Stomach (tissue), 9 donors: ENCODE measurements around the gene CMYA5. TPM values are rescaled to one million over a fixed set of nuclear protein-coding genes. Genes with fewer than 3 reads are reported as not detected.

Experiments used
- DNase-seq, 2 donors: peaks; one replicate each; pipeline versions ENCODE4 v3.0.0 to v3.0.0-alpha.2; 2013 to 2019
- H3K27ac ChIP-seq, 5 donors: fragments of 200-600 bp in 4 of 5; sonication (generic) in 4 of 5; one replicate each; pipeline ENCODE4 v1.5.1; 2013 to 2019; ENCODE audit warnings: mild to moderate bottlenecking in 1 of 5, moderate library complexity in 1 of 5
- H3K27me3 ChIP-seq, 3 donors: fragments of 200-600 bp; sonication (generic); one replicate each; pipeline ENCODE4 v1.5.1; 2017 to 2019; ENCODE audit warnings: mixed run types in 1 of 3
- H3K36me3 ChIP-seq, 4 donors: fragments of 200-600 bp; sonication (generic); 1 replicate in 3 of 4; 2 replicates in 1 of 4; pipeline ENCODE4 v1.5.1; 2016 to 2019
- H3K4me1 ChIP-seq, 4 donors: fragments of 200-600 bp; sonication (generic); one replicate each; pipeline ENCODE4 v1.5.1; 2016 to 2019
- H3K4me3 ChIP-seq, 4 donors: fragments of 200-600 bp; sonication (generic) in 3 of 4; one replicate each; pipeline ENCODE4 v1.5.1; 2016 to 2019; ENCODE audit warnings: mild to moderate bottlenecking in 1 of 4
- H3K9me3 ChIP-seq, 4 donors: fragments of 200-600 bp; sonication (generic); one replicate each; pipeline ENCODE4 v1.5.1; 2016 to 2019
- EP300 ChIP-seq: sonication (generic); formaldehyde crosslinking; IDR thresholded peaks from one replicate; pipeline ENCODE4 v1.6.1; 2017; ENCODE audit warnings: antibody characterized with exemption
- POLR2A ChIP-seq, 4 donors: fragments of 450-650 bp; IDR thresholded peaks; one replicate each; pipeline ENCODE4 v1.6.1; 2016; ENCODE audit warnings: antibody characterized with exemption in 4 of 4, control low read depth in 2 of 4, mild to moderate bottlenecking in 1 of 4, moderate library complexity in 1 of 4
- POLR2AphosphoS5 ChIP-seq, 3 donors: sonication (generic); formaldehyde crosslinking; IDR thresholded peaks; one replicate each; pipeline ENCODE4 v1.6.1; 2016; ENCODE audit warnings: antibody characterized with exemption in 3 of 3
- WGBS, 5 donors: extraction: QIAGEN DNeasy Blood & Tissue Kit in 3 of 5; methylation state at CpG; one replicate each; pipeline versions ENCODE4 v1.1.5 to v1.1.7; 2013 to 2018; 5-methylcytosine and 5-hydroxymethylcytosine counted together
- intact Hi-C: fragments of 100-400 bp; cut with DNase I; formaldehyde crosslinking; loops from one replicate; pipeline ENCODE4 v1.15.1; 2023; ENCODE audit warnings: low total_unique reads
- polyA plus RNA-seq, 3 donors: library from polyadenylated mRNA; stranded (reverse); fragments of 200-250 nt; gene quantifications; one replicate each; pipeline ENCODE4 v1.2.3, GENCODE V29; 2013
- total RNA-seq, 5 donors: library from RNA; depleted of rRNA; stranded (reverse); fragments of >200 nt; gene quantifications; one replicate each; pipeline versions ENCODE4 v1.1.0 to v1.2.3, GENCODE V29; 2014 to 2016
- TF ChIP-seq, protein P1 (sequence below), 7 experiments: fragments of 450-650 bp in 4 of 7; fragments of 200-600 bp in 3 of 7; sonication (generic) in 3 of 7; IDR thresholded peaks; one replicate each; pipeline ENCODE4 v1.5.1; 2016 to 2019; ENCODE audit warnings: antibody characterized with exemption in 7 of 7, control low read depth in 2 of 7, mild to moderate bottlenecking in 1 of 7
- donor health status: healthy with polysubstance abuse.
- donor health status: Bipolar disorder and iron deficiency.
- donor health status: healthy.

The CMYA5 gene
- total and polyA plus RNA-seq, 8 donors = under 0.01 to 13.8 (median 3.4) TPM

DNA sequence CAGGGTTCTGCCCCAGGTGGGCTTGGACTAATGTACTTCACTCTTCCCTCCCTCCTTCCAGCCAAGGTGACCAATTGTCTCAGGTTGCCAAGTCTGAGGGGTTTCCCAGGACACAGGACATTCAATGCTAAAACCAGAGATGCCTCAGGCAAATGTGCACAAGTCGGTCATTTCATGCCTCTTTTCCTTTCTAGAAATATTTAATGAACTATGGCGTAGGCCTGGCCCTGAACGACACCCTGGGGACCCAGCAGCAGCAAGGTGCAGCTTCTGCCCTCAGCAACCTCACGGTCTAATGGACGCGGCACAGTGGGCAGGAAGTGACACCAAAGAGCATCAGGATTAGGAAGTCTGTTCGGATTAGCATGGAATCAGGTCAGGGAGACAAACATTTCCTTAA is 153.4 kb downstream of the CMYA5 start:
- DNase-seq = no peak
- Histone ChIP-seq H3K36me3 (no peaks in the 10 kb centered on the region), H3K27me3 (peaks cover 0 to 5% (median 0%) of the 10 kb centered on the region in 3 donors), H3K4me1 (peaks cover 0 to 6% (median 0%) of the 10 kb centered on the region in 4 donors), H3K4me3 (no peak overlapping the region), H3K27ac (no peak overlapping the region), H3K9me3 (no peaks in the 10 kb centered on the region)
- TF ChIP-seq, protein P1, sequence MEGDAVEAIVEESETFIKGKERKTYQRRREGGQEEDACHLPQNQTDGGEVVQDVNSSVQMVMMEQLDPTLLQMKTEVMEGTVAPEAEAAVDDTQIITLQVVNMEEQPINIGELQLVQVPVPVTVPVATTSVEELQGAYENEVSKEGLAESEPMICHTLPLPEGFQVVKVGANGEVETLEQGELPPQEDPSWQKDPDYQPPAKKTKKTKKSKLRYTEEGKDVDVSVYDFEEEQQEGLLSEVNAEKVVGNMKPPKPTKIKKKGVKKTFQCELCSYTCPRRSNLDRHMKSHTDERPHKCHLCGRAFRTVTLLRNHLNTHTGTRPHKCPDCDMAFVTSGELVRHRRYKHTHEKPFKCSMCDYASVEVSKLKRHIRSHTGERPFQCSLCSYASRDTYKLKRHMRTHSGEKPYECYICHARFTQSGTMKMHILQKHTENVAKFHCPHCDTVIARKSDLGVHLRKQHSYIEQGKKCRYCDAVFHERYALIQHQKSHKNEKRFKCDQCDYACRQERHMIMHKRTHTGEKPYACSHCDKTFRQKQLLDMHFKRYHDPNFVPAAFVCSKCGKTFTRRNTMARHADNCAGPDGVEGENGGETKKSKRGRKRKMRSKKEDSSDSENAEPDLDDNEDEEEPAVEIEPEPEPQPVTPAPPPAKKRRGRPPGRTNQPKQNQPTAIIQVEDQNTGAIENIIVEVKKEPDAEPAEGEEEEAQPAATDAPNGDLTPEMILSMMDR (IDR thresholded peaks at IDR 0.05) = no peak
- no peak for TF ChIP-seq EP300
- TF ChIP-seq POLR2A (IDR thresholded peaks at IDR 0.05) = no peak
- TF ChIP-seq POLR2AphosphoS5 (IDR thresholded peaks at IDR 0.05) = no peak
- intact Hi-C loops = no loop called here
- 73 to 90% (median 83%) methylated on average over 7 of the region's 7 CpGs for WGBS, 5 donors

DNA sequence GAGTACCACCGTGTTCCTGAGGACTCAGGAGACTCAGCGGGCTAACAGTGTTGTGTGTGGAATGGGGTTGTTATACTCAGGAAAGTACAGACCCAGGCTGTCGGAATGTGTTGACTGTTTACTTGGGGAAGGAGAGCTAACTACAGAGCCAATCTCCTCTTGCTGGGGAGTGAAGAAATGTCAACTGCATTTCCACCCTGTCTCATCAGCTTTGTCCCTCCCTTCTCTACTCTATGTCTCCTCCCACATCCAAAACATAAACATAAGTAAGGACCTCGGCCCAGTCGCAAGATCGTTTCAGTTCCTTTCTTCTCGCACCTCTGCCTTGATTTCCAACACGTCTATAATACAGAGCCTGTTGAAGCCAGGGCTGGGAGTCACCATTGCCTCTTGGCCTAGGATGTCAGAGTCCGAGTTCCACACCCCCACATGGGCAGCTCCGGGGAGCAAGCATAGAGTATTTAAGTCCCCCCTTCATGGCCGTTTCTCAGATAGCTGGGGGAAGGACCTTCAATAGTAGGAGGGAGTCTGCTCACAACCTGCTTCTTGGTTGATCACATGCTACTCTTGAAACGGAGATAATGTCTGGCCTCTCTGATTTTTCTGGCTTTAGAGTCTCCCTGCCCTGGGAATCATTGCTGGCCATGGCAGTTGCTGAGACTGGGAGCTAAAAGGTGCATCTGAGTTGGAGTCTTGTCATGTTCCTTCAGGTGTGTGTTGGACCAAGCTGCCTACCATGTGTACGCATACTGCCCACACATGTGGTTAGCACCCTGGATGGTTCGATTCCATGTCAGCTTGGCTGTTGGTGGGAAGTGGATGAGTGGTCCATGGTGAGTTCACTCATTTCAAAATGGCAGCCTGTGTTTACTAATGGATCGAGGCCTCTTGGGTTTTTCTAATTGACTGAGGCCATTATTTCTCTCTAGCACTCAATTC is 154.1 kb downstream of the CMYA5 start:
- intact Hi-C loops = no loop called here
- Histone ChIP-seq H3K36me3 (no peaks in the 10 kb centered on the region), H3K9me3 (no peaks in the 10 kb centered on the region), H3K27me3 (peaks cover 0 to 5% (median 0%) of the 10 kb centered on the region in 3 donors), H3K4me3 (no peak overlapping the region), H3K27ac (no peak overlapping the region), H3K4me1 (no peaks in the 10 kb centered on the region)
- 86 to 90% (median 86%) methylated on average over 15 of the region's 15 CpGs for WGBS, 5 donors
- no peak for DNase-seq
- TF ChIP-seq POLR2A (IDR thresholded peaks at IDR 0.05) (no peak), EP300 (no peak), POLR2AphosphoS5 (IDR thresholded peaks at IDR 0.05) (no peak)
- TF ChIP-seq, protein P1 (IDR thresholded peaks at IDR 0.05) = no peak

DNA sequence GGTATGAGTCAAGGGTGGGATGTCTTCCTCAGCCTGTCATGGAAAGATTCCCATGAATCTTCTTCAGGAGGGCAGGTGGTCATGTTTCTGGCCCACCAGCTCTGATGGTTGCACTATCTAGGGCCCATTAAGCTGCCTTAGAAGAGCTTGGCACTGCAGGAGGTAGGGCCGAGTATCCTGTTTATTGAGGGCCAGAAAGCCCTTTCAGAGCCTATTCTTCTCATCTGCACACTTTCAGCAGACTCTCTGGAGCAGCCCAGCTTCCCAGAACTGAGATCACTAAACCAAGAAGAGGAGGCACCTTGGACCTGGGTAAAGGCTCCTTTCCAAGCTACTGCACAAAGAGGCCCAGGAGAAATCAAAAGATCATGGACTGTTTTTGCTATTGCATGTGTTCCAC is 154.9 kb downstream of the CMYA5 start:
- 71 to 100% (median 88%) methylated on average over 1 of the region's 1 CpG for WGBS, 5 donors
- intact Hi-C loops = no loop called here
- H3K9me3 ChIP-seq = no peaks in the 10 kb centered on the region
- no peak for DNase-seq
- H3K4me3 ChIP-seq = no peak overlapping the region
- H3K27ac ChIP-seq = no peak overlapping the region
- H3K4me1 ChIP-seq = no peaks in the 10 kb centered on the region
- TF ChIP-seq, protein P1 (IDR thresholded peaks at IDR 0.05) = no peak
- TF ChIP-seq EP300 = no peak
- TF ChIP-seq POLR2AphosphoS5 (IDR thresholded peaks at IDR 0.05) = no peak
- TF ChIP-seq POLR2A (IDR thresholded peaks at IDR 0.05) = no peak
- no peaks in the 10 kb centered on the region for H3K36me3 ChIP-seq
- peaks cover 0 to 5% (median 0%) of the 10 kb centered on the region in 3 donors for H3K27me3 ChIP-seq

DNA sequence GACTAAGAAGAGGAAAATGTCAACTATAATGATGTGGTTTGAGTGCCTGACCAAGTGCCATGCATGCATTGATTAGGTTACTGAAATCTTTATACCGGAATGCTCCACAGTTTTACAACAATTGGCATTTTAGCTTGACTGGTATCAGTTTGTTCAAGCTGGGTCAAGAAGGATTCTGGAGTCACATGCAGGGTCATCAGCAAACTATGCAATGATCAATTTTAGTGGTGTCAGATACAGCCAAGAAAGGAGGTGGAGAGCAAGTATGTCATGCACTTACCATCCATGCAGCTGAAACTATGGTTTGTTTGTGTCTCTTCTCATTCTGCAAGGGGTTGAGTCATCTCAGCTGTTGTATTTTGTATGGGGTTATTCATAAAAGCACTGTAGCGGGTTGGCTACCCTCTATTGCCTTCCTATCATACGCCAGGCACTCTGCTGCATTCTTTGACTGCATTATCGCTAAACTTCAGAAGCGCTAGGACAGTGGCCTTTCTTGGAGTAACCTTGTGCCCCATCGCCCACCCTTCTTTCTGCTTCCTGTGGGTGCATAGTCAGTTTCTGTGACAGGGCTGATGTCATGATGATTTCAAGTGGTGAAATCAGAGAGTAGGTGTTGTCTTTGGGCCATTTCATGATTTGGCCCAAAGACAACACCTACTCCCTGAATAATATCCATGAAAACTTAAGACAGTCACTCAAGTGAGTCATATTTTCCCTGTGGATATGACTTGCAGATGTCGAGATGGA is 156.0 kb downstream of the CMYA5 start:
- Histone ChIP-seq H3K27ac (no peak overlapping the region), H3K27me3 (peaks cover 0 to 5% (median 0%) of the 10 kb centered on the region in 3 donors), H3K36me3 (no peaks in the 10 kb centered on the region), H3K4me1 (no peaks in the 10 kb centered on the region), H3K4me3 (no peak overlapping the region), H3K9me3 (no peaks in the 10 kb centered on the region)
- DNase-seq = no peak
- intact Hi-C loops = no loop called here
- 74 to 86% (median 78%) methylated on average over 7 of the region's 7 CpGs for WGBS, 5 donors
- TF ChIP-seq POLR2AphosphoS5 (IDR thresholded peaks at IDR 0.05) = no peak
- TF ChIP-seq, protein P1 (IDR thresholded peaks at IDR 0.05) = no peak
- no peak for TF ChIP-seq EP300
- TF ChIP-seq POLR2A (IDR thresholded peaks at IDR 0.05) = no peak
